ENCODE measurements around the gene RAB11FIP3.

The RAB11FIP3 gene

DNA sequence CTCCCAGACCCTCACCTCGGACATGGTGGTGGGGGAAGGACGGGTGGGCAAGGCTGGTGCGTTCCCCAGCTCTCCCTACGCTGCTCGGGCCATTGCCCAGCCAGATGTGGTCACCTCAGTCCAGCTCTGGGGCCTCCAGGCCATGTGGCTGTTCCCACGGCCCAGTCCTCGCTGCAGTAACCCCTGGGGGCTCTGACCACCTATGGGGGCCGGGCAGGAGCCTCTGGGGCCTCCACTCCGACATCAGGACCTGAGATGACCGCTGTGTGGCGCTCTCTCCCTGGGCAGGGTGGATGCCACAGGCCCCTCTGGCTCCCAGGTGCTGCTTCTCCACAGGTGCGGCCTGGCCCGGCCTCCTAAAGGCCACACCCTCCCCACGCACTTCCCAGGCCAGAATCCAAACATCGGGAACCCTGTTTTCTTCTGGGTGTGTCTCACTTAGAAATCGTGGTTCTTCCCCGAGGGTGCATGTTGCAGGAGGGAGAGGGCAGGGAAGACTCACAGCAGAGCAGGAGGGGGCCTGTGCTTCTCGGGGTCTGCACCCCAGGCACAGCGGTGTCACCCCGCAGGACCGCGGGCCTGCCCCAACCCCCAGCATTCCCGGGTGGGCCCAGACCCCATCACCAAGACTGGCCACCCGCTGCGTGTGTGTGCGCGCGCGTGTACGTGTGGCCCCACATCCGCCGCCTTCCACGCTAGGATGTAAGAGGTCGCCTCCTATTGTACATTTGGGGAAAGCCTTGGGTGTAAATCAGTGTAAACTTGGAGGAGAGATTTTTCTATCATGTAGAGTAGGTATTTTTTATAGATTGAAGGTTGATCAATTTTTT is 96.1 kb downstream of the RAB11FIP3 start:
- no peak for DNase-seq
- Histone ChIP-seq H3K4me2 (ENCODE audit: low read depth, low read length) (no peak overlapping the region), H3K4me3 (ENCODE audit: low read length) (no peak overlapping the region), H3K79me2 (ENCODE audit: low read length) (peaks cover 16% of the 10 kb centered on the region), H3K27me3 (replicated peaks; ENCODE audit: insufficient read depth, low read length) (no peaks in the 10 kb centered on the region), H3K36me3 (replicated peaks; ENCODE audit: insufficient read depth, low read length) (no peaks in the 10 kb centered on the region), H3K4me1 (ENCODE audit: low read length) (peaks cover 5% of the 10 kb centered on the region; the same call in 1 of the 2 replicates), H3K9me2 (replicated peaks; ENCODE audit: insufficient read depth, low read length) (no peaks in the 10 kb centered on the region), H3K9me3 (replicated peaks; ENCODE audit: insufficient read depth, low read length) (no peaks in the 10 kb centered on the region), H3K9ac (ENCODE audit: low read length) (no peak overlapping the region), H4K20me1 (ENCODE audit: insufficient read depth, low read length) (no peaks in the 10 kb centered on the region), H2AFZ (ENCODE audit: low read length) (no peak overlapping the region), H3F3A (ENCODE audit: insufficient read depth, low read length) (no peaks in the 10 kb centered on the region), H3K27ac (ENCODE audit: low read length) (no peak overlapping the region)
- no peak for TF ChIP-seq EZH2 (optimal IDR thresholded peaks at IDR 0.05; ENCODE audit: low read depth, low read length)
- TF ChIP-seq EZH2phosphoT487 (IDR thresholded peaks at IDR 0.05; ENCODE audit: low read length): no peak
- TF ChIP-seq, protein P1, sequence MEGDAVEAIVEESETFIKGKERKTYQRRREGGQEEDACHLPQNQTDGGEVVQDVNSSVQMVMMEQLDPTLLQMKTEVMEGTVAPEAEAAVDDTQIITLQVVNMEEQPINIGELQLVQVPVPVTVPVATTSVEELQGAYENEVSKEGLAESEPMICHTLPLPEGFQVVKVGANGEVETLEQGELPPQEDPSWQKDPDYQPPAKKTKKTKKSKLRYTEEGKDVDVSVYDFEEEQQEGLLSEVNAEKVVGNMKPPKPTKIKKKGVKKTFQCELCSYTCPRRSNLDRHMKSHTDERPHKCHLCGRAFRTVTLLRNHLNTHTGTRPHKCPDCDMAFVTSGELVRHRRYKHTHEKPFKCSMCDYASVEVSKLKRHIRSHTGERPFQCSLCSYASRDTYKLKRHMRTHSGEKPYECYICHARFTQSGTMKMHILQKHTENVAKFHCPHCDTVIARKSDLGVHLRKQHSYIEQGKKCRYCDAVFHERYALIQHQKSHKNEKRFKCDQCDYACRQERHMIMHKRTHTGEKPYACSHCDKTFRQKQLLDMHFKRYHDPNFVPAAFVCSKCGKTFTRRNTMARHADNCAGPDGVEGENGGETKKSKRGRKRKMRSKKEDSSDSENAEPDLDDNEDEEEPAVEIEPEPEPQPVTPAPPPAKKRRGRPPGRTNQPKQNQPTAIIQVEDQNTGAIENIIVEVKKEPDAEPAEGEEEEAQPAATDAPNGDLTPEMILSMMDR (IDR thresholded peaks at IDR 0.05; ENCODE audit: low read length): no peak

DNA sequence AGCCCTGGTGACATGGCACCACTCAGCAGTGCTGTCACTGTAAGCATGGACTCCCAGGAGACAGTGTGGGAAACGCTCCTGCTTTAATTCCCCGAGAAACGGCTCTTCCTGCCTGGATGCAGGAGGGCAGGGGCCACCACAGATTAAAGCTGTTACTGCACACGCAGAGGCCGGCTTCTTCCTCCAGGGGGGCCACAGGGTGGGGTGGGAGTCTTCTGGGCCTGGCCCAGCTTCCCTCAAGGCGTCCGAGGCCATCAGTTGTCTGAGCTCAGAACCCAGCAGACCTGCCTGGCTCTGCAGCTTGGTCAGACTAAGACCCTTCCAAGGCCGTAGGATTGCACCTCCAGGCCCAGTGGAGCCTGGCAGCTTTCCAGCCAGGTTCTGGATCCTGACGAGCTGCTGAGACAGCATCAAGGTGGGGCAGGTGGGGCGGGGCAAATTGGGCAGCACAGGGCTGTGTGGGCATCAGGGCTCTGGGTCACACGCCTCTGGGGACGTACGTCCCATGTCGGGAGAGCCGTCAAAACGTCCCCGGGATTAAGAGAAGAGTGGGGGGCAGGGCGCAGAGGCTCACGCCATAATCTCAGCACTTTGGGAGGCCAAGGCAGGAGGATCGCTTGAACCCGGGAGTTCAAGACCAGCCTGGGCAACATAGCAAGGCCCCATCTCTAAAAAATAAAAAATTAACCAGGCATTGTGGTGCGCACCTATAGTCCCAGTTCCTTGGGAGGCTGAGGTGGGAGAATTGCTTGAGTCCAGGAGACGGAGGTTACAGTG is 97.1 kb downstream of the RAB11FIP3 start:
- no peaks in the 10 kb centered on the region for H3F3A ChIP-seq (ENCODE audit: insufficient read depth, low read length)
- no peaks in the 10 kb centered on the region for H4K20me1 ChIP-seq (ENCODE audit: insufficient read depth, low read length)
- H3K4me1 ChIP-seq (ENCODE audit: low read length): peaks cover 5% of the 10 kb centered on the region; the same call in 1 of the 2 replicates

DNA sequence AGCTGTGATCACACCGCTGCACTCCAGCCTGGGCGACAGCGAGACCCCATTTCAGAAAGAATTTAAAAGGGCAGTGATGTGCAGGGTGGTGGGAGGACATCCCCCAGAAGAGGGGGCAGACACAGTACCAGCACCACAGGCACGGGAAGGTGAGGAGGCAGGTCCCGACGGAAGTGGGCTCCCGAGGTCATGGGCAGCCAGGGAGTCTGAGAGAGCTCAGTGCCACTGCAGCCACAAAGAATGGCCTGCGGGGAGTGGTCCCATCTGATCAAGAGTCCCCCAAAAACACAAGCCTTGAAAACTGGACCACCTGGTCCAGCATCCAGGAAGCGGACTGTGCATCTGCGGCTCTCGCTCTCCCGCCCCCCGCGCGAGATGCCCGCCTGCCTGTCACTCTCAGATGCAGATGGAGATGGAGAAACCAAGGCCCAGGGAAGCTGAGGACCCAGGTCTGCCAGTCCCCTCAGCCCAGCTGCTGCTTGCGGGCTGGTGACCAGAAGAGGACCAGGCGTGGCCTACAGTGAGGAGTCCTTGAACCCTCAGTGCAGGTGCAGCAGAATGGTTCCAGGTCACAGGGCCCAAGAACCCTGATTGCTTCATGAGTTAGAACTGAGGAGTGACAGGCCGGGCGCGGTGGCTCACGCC is 97.8 kb downstream of the RAB11FIP3 start:
- Histone ChIP-seq H4K20me1 (ENCODE audit: insufficient read depth, low read length) (no peaks in the 10 kb centered on the region), H3K4me2 (ENCODE audit: low read depth, low read length) (no peak overlapping the region), H3K79me2 (ENCODE audit: low read length) (peaks cover 24% of the 10 kb centered on the region), H3K4me1 (ENCODE audit: low read length) (peaks cover 5% of the 10 kb centered on the region; the same call in 1 of the 2 replicates), H3K27ac (ENCODE audit: low read length) (no peak overlapping the region), H3K36me3 (replicated peaks; ENCODE audit: insufficient read depth, low read length) (no peaks in the 10 kb centered on the region), H3F3A (ENCODE audit: insufficient read depth, low read length) (no peaks in the 10 kb centered on the region), H3K9me2 (replicated peaks; ENCODE audit: insufficient read depth, low read length) (no peaks in the 10 kb centered on the region), H3K27me3 (replicated peaks; ENCODE audit: insufficient read depth, low read length) (no peaks in the 10 kb centered on the region), H3K4me3 (ENCODE audit: low read length) (no peak overlapping the region), H3K9me3 (replicated peaks; ENCODE audit: insufficient read depth, low read length) (no peaks in the 10 kb centered on the region), H3K9ac (ENCODE audit: low read length) (no peak overlapping the region), H2AFZ (ENCODE audit: low read length) (no peak overlapping the region)
- DNase-seq: no peak
- TF ChIP-seq, protein P1 (IDR thresholded peaks at IDR 0.05; ENCODE audit: low read length): no peak
- TF ChIP-seq EZH2phosphoT487 (IDR thresholded peaks at IDR 0.05; ENCODE audit: low read length) (no peak), EZH2 (optimal IDR thresholded peaks at IDR 0.05; ENCODE audit: low read depth, low read length) (no peak)

More for the DNA sequence above, 97.1 kb downstream of the RAB11FIP3 start:
- no peak overlapping the region for H3K27ac ChIP-seq (ENCODE audit: low read length)
- no peak overlapping the region for H3K4me3 ChIP-seq (ENCODE audit: low read length)
- no peaks in the 10 kb centered on the region for H3K27me3 ChIP-seq (replicated peaks; ENCODE audit: insufficient read depth, low read length)
- no peaks in the 10 kb centered on the region for H3K9me2 ChIP-seq (replicated peaks; ENCODE audit: insufficient read depth, low read length)
- TF ChIP-seq, protein P1 (IDR thresholded peaks at IDR 0.05; ENCODE audit: low read length): no peak
- TF ChIP-seq EZH2 (optimal IDR thresholded peaks at IDR 0.05; ENCODE audit: low read depth, low read length) (no peak), EZH2phosphoT487 (IDR thresholded peaks at IDR 0.05; ENCODE audit: low read length) (no peak)
- H3K9ac ChIP-seq (ENCODE audit: low read length): no peak overlapping the region
- no peaks in the 10 kb centered on the region for H3K9me3 ChIP-seq (replicated peaks; ENCODE audit: insufficient read depth, low read length)
- no peak overlapping the region for H2AFZ ChIP-seq (ENCODE audit: low read length)
- no peak for DNase-seq
- no peak overlapping the region for H3K4me2 ChIP-seq (ENCODE audit: low read depth, low read length)
- H3K36me3 ChIP-seq (replicated peaks; ENCODE audit: insufficient read depth, low read length): no peaks in the 10 kb centered on the region
- H3K79me2 ChIP-seq (ENCODE audit: low read length): peaks cover 22% of the 10 kb centered on the region
